Suprapubic skin (tissue), 4 donors: ENCODE results near the gene KCNE5.
"Not testable (repeated sequence)": the region's sequence is repeated elsewhere in the genome, so short reads cannot be mapped to it uniquely, and the experiment has no call there.

Experiments used
- CTCF ChIP-seq, 2 donors: fragments of 200-600 bp in 1 of 2; fragments of 450-650 bp in 1 of 2; sonication (generic) in 1 of 2; IDR thresholded peaks; one replicate each; pipeline ENCODE4 v1.5.1; 2016 to 2019; ENCODE audit warnings: antibody characterized with exemption in 2 of 2, mild to moderate bottlenecking in 1 of 2, moderate library complexity in 1 of 2
- EP300 ChIP-seq: sonication (generic); formaldehyde crosslinking; IDR thresholded peaks from one replicate; pipeline ENCODE4 v1.6.1; 2017; ENCODE audit warnings: antibody characterized with exemption
- POLR2A ChIP-seq, 2 donors: fragments of 450-650 bp; IDR thresholded peaks; one replicate each; pipeline ENCODE4 v1.6.1; 2017; ENCODE audit warnings: antibody characterized with exemption in 2 of 2, mild to moderate bottlenecking in 2 of 2, moderate library complexity in 2 of 2
- POLR2AphosphoS5 ChIP-seq, 3 donors: sonication (generic); formaldehyde crosslinking; IDR thresholded peaks; one replicate each; pipeline ENCODE4 v1.6.1; 2017; ENCODE audit warnings: antibody characterized with exemption in 3 of 3

DNA sequence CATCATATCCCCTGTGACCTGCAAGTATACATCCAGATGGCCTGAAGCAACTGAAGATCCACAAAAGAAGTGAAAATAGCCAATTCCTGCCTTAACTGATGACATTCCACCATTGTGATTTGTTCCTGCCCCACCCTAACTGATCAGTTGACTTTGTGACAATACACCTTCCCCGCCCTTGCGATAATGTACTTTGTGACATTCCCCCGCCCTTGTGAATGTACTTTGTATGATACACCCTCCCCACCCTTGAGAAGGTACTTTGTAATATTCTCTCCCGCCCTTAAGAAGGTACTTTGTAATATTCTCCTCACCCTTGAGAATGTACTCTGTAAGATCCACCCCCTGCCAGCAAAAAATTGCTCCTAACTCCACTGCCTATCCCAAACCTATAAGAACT is 48.9 kb downstream of the KCNE5 start:
- TF ChIP-seq EP300; CTCF (IDR thresholded peaks at IDR 0.05); POLR2AphosphoS5 (IDR thresholded peaks at IDR 0.05); POLR2A (IDR thresholded peaks at IDR 0.05): not testable (repeated sequence)
